Fibroblast of peridontal ligament (primary cell): ENCODE results near the gene CHID1.

Experiments
- DNase-seq: peaks from one replicate; pipeline ENCODE4 v3.0.0-alpha.2; 2010; ENCODE audit errors: extremely low read depth

The CHID1 gene

GRCh38 chr11:910589-911030 lies at the start of gene CHID1:
TSS of gene CHID1 (minus strand) at chr11:910810. CDS start at chr11:904816, 5,994 bp downstream.
- peak; percentile 59 for DNase-seq

GRCh38 chr11:959608-960007 lies 49.0 kb upstream of the CHID1 start:
- DNase-seq, result no peak

GRCh38 chr11:959027-959426 lies 48.4 kb upstream of the CHID1 start:
- DNase-seq, result no peak

DNA sequence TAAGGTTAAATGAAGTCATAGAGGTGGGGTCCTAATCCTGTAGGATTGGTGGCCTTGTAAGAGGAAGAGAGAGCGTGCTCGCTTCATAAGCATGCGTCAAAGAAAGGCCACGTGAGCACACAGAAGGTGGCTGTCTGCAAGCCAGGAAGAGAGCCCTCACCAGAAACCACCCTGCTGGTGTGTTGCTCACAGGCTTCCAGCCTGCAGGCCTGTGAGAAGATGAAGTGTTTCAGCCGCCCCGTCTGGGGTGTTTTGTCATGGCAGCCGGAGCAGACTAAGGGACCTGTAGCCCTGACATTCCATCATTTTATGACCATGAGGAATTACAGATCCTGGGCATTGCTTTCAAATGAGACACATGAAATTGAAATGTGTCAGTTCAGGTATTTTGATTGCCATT lies 47.5 kb upstream of the CHID1 start:
- no peak for DNase-seq

DNA sequence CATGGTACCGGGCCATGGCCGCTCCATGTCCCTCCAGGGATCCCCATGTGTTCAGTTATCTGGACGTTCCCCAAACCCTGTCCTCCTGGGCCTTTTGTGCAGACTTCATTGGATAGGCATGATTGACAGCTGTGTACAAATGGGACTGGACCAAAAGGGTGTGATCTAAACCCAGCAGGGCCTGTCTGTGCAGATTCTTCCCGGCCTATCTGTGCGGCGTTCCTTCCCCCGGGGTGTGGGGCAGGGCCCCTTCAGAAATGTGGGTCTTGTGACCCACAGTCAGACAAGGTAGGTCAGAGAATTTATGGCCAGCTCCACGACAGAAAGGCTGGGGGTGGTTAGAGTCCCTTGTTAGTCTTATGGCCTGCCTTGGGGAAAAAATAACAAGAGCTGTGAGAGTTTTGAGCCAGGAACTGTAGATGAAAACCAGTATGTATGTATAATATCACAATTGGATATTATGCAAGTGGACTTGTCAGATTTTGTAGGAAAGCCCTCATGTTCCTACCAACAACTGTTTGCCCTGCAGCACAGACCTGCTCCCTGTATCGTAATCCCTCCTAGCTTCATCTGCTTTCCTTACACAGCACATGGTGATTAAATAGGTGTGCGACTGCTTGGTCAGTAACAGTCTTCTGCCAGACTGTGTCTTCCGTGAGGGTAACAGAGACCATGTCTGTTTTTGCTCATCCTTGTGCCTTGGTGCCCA lies 46.8 kb upstream of the CHID1 start:
- no peak for DNase-seq

DNA sequence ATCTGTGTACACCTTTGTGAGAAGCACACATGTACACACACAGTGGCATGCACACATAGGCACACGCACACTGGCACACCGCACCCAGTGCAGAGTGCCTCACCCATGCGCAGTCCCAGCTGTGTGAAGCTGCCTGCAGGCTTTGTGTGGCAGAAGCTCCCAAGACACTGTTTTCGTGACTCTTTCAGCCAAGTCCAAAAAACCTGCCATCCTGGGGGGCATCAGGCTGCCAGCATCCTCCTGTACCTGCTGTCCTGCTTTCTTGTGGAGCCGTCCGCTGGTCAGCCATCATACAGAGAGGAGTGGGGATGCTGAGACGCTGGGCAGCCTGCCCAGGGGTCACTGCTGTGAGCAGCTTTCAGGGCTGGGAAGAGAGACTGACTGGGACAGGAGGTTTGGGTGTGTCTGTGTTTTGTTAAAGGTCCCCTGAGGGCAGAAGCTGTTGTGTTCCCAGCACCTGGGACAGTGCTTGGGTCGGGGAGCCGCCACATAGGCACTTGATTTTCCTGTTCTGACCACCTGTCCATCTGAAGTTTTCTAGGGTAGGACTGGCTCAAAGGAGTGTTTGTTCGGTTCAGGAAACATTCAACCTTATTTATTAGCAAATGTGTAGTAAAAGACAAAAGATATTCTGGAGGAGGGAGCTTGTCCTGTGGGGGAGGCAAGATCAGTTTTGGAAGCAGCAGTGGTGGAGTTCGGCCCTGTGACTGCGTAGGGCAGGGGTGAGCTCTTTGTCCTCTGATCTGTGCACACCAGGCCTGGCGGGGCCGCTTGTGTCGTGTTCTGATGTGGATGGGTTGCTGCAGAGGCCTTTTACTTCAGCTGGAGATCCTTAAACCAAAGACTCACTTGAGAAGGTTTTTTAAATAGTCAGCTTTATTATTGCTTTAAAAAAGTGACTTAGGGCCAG lies 44.8 kb upstream of the CHID1 start:
- DNase-seq, result no peak

- DNase-seq, result no peak
Measured at GRCh38 chr11:954392-955153, 44.0 kb upstream of the CHID1 start.

DNA sequence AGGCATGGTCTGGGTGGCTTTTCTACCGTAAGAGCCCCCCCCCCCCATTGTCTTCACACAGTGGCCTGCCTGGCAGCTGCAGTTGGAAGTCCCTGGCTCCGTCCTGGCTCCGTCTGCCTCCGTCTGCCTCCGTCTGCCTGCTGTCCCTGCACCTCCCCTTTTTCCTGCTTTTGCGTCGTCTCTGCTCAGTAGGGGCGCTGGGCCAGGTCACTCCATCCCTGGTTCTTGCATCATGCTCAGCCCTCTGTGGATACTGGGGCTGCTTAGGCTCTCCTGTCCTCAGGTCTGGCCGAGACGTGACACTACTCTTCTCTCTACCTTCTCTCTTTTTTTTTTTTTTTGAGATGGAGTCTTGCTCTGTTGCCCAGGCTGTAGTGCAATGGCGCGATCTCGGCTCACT lies 42.9 kb upstream of the CHID1 start:
- DNase-seq, result no peak

GRCh38 chr11:952406-953385 lies 42.1 kb upstream of the CHID1 start:
- DNase-seq, result no peak

DNA sequence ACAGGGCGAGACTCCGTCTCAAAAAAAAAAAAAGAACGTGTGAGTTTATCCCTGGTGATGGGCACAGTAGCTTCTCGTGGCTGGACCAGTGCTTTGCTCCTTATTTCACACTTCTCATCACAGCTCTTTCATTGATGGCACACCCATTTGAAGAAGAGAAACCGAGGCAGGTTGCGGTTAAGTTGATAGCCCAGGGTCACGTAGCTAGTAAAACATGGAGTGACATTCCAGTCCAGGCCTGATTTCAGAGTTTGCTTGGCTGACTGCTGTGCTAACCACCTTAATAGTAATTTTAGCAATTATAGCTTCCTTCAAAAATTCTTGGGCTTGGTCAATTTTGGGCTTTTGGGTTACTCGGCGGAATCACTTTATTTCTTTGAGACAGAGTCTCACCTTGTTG lies 40.9 kb upstream of the CHID1 start:
- DNase-seq, result no peak

DNA sequence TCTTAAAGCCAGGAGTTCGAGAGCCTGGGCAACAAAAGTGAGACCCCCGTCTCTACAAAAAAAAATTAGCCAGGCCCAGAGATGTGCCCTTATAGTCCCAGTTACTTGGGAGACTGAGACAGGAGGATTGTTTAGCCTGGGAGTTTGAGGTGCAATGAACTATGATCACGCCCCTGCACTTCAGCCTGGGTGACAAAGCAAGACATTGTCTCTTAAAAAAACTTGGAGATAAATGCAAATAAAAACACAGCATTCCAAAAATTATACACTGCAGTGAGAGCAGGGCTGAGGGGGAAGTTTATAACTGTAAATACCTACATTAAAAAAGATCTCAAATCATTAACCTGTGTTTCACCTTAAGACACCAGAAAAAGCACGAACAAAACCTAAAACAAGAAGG lies 37.1 kb upstream of the CHID1 start:
- no peak for DNase-seq

DNA sequence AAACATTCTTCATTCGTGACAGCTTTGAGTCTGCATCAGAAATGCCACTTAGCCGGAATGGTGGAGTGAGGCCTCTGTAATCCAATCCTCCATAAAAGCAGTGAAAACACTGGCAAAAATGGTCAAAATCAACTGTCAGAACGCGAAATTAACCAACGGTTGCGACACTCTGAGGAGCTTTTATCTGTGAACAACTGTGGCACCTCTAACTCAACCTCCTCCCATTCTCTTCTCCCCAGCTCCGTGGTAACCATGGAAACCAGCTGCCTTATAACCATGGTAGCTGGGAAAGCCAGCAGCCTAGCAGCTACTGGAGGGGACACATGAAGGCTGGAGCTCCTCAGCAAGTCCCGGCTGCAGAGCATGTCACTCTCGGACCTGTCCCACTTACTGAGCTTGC lies 35.4 kb upstream of the CHID1 start:
- DNase-seq, result no peak

- no peak for DNase-seq
Measured at GRCh38 chr11:944711-945470, 34.3 kb upstream of the CHID1 start.

DNA sequence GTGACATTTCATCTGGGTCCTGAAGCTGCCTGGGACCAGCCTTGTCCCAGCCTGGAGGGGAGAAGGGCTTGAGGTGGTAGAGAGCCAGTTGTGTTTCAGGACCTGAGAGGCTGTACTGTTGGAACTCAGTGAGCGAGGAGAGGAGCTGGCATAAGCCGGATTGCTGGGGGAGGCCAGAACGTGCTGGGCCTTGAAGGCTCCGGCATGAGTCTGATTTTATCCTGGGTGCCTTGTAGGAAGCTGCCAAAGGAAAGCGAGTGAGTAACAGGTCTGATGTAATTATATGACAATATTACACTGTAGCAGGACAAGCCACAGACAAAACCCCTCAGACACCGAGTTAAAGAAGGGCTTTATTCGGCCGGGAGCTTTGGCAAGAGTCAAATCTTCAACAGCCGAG lies 32.2 kb upstream of the CHID1 start:
- DNase-seq, result peak; percentile 27

- DNase-seq, result no peak
Measured at GRCh38 chr11:940496-941135, 30.0 kb upstream of the CHID1 start.

DNA sequence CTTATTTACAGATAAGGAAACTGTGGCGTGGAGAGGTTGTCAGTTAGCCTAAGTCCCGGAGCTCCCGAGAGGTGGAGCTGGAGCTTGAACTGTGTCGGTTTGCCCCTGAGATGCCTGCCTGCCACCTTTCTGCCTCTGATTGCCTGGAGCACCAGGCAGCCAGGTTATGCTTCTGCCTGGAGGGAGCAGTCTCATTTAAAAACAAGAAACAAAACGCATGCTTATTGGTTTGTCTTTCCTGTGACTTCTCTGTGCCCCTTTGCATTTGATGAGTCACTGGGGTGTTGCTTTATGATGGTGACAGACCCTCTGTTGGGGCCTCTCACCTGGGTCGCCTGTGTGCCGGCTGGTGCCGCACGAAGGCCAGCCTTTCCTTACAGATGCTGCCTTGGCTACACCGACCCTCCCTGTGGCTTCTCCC lies 27.2 kb upstream of the CHID1 start:
- no peak for DNase-seq

DNA sequence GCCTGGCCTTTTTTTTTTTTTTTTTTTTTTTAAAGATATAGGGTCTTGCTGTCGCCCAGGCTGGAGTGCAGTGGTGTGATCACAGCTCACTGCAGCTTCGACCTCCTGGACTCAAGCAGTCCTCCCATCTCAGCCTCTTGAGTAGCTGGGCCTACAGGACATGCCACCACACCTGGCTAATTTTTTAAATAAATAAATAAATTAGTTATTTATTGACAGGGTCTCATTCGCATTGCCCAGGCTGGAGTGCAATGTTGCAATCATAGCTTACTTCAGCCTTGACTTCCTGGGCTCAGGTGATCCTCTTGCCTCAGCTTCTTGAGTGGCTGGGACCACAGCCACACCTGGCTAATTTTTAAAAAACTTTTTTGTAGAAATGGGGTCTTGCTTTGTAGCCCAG lies 25.6 kb upstream of the CHID1 start:
- no peak for DNase-seq

GRCh38 chr11:934527-934926 lies 23.9 kb upstream of the CHID1 start:
- no peak for DNase-seq

- DNase-seq, result no peak
Measured at GRCh38 chr11:933936-934335, 23.3 kb upstream of the CHID1 start.
